Measurements from ENCODE around the gene ADAMTS8.
"Not testable (repeated sequence)": the region's sequence is repeated elsewhere in the genome, so short reads cannot be mapped to it uniquely, and the experiment has no call there.

Gene ADAMTS8

GRCh38 chr11:130459521-130459920 is 31.1 kb upstream of the ADAMTS8 start:
- DNase-seq: no peak

- DNase-seq: no peak
Observed at GRCh38 chr11:130458410-130458729, 30.0 kb upstream of the ADAMTS8 start.

DNA sequence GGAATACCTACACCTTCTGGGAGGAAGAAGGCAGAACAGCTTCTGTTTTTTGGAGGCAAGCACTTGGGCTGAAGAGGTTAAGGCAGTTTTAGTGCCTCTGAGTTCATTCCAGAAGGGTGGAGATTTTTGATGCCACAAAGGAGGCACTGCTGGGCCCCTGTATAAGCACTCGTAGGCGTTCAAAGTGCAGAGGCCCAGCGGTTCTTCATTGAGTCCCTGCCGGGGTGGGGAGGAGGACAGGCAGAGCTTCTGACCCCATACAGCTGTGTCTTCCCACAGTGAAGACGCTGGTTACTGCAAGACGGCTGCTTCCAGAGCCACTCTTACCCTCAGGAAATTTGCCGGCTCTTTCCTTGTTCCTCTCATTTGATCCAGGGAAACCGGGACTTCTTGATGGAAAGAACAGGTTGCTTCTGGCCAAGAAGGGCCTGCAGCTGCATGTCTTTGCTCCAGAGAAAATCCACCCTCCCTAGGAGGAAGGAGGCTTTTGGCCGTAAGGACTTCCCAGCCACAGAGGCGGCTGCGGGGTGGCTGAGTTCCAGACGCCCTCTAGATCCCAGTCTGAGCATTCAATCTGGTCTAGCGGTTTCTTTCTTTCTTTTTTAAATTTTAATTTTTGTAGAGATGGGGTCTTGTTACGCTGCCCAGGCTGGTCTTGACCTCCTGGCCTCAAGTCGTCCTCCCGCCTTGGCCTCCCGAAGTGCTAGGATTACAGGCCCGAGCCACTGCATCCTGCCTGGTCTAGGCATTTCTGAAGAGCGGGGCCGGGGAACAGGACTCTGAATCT is 29.4 kb upstream of the ADAMTS8 start:
- no peak for DNase-seq

GRCh38 chr11:130456286-130456685 is 27.9 kb upstream of the ADAMTS8 start:
- no peak for DNase-seq

DNA sequence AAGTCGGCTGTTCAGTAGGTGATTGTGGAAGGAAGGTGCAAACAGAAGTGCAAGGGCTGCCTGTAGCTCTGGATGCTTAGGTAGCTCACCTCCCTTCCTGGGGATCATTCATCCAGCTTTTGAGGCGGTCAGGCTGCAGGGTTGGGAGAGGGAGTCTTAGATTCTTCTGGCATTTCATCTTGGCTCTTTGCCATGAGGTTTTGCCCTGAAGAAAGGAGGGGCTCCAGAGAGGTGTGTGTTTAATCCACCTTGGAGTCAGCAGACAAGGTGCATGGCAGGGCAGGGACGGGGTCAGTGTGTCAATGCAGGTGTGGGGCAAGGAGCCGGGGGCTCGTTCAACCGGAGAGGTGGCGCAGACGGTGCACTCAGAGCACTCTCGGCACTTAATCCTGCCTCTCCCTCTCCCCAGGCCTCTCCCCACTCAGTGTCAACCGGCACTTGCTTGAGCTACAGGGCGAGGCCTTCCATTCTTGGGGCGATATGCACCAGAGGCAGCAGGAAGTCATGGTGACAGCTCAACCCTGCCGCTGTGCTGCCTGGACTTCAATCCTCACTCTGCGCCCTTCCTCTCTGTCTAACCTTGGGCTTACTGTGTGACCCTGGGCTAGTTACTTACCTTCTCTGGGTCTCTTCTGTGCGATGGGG is 27.2 kb upstream of the ADAMTS8 start:
- DNase-seq: no peak

GRCh38 chr11:130454491-130455252 is 26.3 kb upstream of the ADAMTS8 start:
- no peak for DNase-seq

DNA sequence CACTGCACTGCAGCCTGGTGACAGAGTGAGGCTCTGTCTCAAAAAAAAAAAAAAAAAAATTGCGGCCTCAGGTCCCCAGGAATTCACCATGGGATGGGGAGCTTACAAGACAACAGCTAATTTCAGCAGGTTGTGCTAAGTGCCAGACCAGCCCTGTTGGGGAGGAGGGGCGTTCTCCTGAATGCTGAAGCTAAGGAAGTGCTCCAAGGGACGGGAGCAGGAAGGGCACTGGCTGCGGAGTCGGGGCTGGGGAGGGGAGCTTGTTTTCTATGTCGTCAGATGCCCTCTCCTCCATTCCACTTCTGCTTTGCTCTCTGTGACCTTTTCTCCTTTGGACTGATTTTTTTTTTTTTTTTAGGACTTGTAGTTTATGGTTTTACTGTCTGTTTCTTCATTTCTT is 24.5 kb upstream of the ADAMTS8 start:
- DNase-seq: no peak

- DNase-seq: no peak
Observed at GRCh38 chr11:130452176-130452575, 23.8 kb upstream of the ADAMTS8 start.

DNA sequence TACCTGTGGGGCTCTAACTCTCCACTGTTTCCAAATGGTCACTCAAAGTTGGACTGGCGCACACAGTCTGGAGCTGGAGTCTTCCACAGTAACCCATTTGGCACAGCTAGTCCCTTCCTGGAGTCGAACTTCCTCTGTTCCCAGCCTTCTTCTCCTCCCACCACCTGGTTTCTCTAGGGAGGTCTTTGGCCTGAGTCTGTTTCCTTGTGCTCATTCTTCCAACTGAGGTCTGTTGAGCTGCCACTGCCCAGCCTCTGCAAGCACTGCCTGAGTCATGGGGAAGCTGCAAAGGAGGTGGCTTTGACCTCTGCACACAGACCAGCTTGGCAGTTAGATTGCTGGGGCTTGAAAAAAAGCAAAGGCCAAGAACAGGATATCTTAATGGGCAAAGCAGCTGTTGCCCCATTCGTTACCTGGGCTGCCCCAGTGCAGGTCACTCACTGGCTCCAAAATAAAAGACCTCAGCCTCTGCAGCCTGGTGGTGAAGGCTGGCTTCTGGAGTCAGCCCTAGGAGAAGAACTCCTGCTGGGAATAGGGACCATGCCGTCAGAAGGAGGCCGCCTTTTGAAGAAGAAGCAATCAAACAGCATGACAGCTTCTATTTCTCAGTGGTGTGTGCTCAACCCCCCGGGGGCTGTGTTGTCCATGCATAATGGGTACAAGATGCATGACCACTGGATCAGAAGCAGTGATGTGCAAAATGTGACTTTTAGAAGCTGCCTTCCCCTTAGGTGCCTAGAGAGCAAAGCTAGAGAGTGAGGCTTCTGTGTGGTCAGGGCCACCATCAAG is 23.0 kb upstream of the ADAMTS8 start:
- DNase-seq: no peak

DNA sequence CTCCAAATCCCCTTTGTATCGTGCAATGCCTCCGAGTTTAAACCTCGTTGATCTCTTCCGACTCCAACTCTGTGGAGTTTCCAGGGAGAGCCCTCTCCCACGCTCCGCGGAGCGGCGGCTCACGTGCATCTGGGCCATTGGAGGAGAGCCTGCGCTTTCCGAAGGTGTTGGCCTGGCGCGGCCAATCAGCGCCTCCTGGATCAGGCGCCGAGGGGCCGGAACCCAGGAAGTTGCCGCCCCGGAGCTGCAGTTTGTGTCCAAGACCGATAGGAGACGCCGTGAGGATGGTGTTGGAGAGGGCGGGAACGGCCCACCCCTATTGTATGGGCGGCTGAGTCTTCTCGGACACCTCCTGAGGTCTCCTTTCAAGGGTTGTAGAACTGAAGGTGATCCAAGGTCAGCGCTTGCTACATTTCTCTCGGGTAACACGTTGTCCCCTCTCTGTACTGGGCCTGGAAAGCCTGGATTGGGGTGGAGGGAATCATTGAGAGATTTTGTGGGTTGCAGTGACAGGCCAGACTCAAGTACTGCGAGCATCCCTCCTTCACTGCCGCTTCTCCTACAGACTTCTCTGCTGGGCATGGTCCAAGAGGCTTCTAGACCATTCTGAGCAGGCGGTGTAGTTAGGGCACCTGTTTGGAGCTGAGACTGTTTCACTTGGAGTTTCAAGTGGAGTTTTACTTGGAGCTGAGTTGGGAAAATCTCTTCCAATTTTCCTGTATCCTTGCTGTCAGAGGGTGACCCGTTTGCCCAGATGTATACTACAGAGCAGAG is 21.8 kb upstream of the ADAMTS8 start:
- no peak for DNase-seq

DNA sequence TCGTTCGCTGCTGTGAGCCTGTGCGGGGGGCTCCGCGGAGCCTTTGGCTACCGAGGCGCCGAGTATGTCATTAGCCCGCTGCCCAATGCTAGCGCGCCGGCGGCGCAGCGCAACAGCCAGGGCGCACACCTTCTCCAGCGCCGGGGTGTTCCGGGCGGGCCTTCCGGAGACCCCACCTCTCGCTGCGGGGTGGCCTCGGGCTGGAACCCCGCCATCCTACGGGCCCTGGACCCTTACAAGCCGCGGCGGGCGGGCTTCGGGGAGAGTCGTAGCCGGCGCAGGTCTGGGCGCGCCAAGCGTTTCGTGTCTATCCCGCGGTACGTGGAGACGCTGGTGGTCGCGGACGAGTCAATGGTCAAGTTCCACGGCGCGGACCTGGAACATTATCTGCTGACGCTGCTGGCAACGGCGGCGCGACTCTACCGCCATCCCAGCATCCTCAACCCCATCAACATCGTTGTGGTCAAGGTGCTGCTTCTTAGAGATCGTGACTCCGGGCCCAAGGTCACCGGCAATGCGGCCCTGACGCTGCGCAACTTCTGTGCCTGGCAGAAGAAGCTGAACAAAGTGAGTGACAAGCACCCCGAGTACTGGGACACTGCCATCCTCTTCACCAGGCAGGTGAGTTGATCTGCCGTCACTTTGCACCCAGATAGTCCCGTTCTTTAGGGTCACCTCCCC is 21.0 kb upstream of the ADAMTS8 start:
- DNase-seq: no peak

DNA sequence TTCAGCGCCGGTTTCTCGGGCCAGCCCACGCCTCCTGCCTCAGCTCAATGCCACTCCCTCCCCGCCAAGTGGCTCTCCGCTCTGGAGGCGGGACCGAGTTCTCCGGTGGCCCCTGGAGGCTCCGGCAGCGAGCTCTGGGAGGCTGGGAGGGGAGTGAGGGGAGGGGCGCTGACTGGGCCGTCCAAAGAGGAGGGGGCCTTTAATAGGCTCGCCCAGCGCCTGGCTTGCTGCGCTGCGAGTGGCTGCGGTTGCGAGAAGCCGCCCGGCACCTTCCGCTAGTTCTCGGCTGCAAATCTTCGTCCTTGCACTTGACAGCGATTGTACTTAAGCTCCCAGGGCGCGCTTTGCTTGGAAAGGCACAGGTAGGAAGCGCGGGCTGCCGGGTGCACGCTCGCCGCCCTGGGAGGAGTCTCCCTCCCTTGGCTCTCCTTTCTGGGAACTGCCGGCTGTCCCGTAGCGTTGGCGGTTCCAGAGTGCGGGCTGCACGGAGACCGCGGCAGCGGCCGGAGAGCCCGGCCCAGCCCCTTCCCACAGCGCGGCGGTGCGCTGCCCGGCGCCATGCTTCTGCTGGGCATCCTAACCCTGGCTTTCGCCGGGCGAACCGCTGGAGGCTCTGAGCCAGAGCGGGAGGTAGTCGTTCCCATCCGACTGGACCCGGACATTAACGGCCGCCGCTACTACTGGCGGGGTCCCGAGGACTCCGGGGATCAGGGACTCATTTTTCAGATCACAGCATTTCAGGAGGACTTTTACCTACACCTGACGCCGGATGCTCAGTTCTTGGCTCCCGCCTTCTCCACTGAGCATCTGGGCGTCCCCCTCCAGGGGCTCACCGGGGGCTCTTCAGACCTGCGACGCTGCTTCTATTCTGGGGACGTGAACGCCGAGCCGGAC is 20.3 kb upstream of the ADAMTS8 start, which contains the start of gene ADAMTS15:
Gene ADAMTS15, plus strand, starts transcription at position 230 of the 894 bp plus-strand sequence. Its CDS starts 329 bp downstream, at position 559.
- DNase-seq: no peak

DNA sequence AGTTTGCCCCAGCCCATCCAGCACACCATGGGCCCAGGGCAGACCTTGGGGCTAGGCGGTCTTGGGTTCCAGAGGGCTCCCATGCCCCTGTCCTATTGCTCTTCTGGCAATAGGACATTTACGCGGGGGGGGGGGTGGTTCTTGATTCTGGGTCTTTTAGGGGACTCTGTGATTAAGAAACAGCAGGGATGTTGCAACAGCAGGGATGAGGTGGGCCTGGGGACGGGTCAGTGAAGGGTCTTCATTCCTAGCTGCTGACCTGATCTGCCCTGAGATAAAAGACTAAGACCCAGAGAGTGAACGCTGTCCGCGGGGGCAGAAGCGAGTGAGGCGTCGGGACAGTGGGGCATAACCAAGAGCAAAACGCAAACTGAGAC is 19.6 kb upstream of the ADAMTS8 start:
- no peak for DNase-seq

DNA sequence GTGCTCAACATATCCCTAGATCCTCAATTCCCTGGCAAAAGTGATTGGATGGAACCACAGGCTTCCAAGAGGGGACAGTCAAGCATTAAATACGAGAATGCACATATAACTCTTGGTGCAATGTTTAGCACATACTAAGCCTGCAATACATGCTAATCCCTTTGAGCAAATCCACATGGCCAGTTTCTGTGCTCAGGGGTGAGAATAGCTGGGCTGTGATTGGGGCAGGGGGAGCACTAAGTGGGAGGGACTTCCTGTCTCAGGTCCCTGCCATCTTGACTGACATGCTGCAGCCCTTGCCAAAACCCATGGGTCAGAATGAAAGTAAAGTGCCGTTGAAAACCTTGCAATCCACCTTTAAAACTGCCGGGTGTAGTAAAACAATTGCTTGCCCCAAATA is 17.4 kb upstream of the ADAMTS8 start:
- no peak for DNase-seq

GRCh38 chr11:130442737-130443136 is 14.3 kb upstream of the ADAMTS8 start:
- DNase-seq: no peak

DNA sequence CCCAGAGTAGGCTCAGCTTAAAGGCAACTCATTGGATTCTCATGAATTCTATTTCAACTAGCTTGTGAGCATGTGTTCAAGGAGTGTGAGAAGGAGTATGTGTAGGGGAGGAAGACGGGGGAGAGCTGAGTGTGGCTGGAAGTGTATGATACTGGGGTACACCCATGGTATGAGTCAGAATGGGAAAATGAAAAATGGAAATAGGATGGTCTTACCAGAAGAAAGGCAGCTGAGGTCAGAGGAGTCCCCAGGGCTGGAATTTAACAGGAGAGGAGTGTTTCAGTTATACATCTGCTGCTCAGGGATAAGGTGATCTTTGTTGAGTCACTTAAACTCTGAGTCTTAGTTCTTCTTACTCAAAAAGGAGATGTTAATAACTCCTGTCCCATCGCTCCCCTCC is 13.3 kb upstream of the ADAMTS8 start:
- no peak for DNase-seq

GRCh38 chr11:130439876-130440275 is 11.5 kb upstream of the ADAMTS8 start:
- no peak for DNase-seq

DNA sequence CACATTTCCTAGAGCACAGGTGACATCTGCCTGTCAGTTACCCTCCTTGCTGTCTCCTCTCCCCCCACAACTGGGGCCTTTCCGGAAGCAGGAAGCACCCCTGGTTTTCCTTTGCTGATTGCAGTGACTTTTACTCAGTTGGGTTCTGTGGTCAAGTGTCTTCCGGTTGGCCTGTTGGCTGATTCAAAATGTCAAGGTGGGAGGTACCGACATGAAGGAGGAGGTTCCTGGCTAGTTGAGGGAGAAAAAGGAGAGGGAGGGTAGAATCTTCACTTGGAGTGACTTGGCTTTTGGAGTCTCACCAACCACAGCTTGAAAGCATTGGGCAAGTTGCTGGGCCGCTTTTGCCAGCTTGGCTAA is 10.7 kb upstream of the ADAMTS8 start:
- no peak for DNase-seq

DNA sequence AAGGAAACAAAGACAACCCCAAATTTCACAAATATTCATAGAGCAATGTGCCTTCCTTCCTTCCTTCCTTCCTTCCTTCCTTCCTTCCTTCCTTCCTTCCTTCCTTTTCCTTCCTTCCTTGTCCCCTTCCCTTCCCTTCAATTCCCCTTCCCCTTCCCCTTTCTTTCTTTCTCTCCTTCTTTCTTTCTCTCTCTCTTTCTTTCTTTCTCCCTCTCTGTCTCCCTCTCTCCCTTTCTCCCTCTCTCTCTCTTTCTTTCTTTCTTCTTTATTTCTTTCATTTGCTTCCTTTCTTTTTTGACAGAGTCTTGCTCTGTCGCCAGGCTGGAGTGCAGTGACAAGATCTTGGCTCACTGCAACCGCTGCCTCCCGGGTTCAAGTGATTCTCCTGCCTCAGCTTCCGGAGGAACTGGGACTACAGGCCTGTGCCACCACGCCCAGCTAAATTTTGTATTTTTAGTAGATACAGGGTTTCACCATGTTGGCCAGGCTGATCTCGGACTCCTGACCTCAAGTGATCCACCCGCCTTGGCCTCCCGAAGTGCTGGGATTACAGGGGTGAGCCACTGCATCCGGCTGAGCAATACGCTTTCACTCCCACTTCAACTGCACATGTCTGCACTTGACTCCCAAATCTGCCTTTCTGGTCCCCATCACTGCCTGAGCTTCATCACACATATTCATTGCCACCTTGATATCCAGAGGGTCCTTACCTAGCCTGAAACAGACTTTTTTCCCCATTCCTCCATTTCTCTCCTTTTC is 10.2 kb upstream of the ADAMTS8 start:
- not testable (repeated sequence) for DNase-seq

GRCh38 chr11:130437848-130438247 is 9.4 kb upstream of the ADAMTS8 start:
- no peak for DNase-seq
